Panc1 (cell line): ENCODE data around the gene ABCC1. TPM values are rescaled to one million over a fixed set of nuclear protein-coding genes. Genes with fewer than 3 reads are reported as not detected.

Source experiments
- ATAC-seq: fragments of 200-7000 bp; cut with Tn5 transposase; 2 replicates; pipeline ENCODE4 v1.9.1; 2020; ENCODE audit warnings: mild to moderate bottlenecking, moderate library complexity
- BruUV-seq: library from RNA; stranded (reverse); fragments of 400-500 nt; replicated peaks from 2 replicates; lab custom pipeline; 2021; lab: Mats Ljungman, UMichigan
- CTCF ChIA-PET: fragments of 300-600 bp; sonication (Branson Sonifier 250); formaldehyde crosslinking; loops from one replicate; lab custom pipeline; 2022; ENCODE audit warnings: antibody characterized with exemption; lab: Charles Lee
- POLR2A ChIA-PET: fragments of 300-600 bp; sonication (Branson Sonifier 250); formaldehyde crosslinking; loops from one replicate; lab custom pipeline; 2022; ENCODE audit warnings: antibody characterized with exemption; lab: Charles Lee
- DNase-seq: peaks from one replicate; pipeline ENCODE4 v3.0.0-alpha.2; 2010; ENCODE audit warnings: low read depth, low spot score
- H3K27ac ChIP-seq: 2 replicates; pipeline ENCODE4 v1.5.1; 2011; ENCODE audit warnings: mild to moderate bottlenecking, low read length, inconsistent platforms
- H3K27me3 ChIP-seq: fragments of 200-500 bp; sonication (Bioruptor generic); 2 replicates; pipeline ENCODE4 v1.6.0; 2014; ENCODE audit warnings: low read length, inconsistent platforms; ENCODE audit not compliant: control insufficient read depth, insufficient read depth
- H3K36me3 ChIP-seq: fragments of 200-500 bp; sonication (Bioruptor generic); 2 replicates; pipeline ENCODE4 v1.5.1; 2014; ENCODE audit warnings: inconsistent platforms, mild to moderate bottlenecking, low read length, moderate library complexity; ENCODE audit not compliant: control insufficient read depth, insufficient read depth
- H3K4me1 ChIP-seq: 2 replicates; pipeline ENCODE4 v1.5.1; 2011; ENCODE audit warnings: inconsistent platforms, mild to moderate bottlenecking, low read length, moderate library complexity; ENCODE audit not compliant: control insufficient read depth, insufficient read depth
- H3K4me3 ChIP-seq, 2 experiments: 2 replicates each; pipeline ENCODE4 v1.5.1; 2011 to 2012; ENCODE audit warnings: low read depth in 2 of 2, low read length in 2 of 2, mild to moderate bottlenecking in 2 of 2, inconsistent platforms in 1 of 2, moderate library complexity in 1 of 2
- H3K9me3 ChIP-seq: fragments of 200-500 bp; sonication (Bioruptor generic); 2 replicates; pipeline ENCODE4 v1.5.1; 2014; ENCODE audit warnings: low read depth, mild to moderate bottlenecking, inconsistent platforms, low read length, moderate library complexity; ENCODE audit not compliant: control insufficient read depth, insufficient read depth
- POLR2AphosphoS5 ChIP-seq: IDR thresholded peaks from 2 replicates; pipeline ENCODE4 v1.6.1; 2012; ENCODE audit warnings: mild to moderate bottlenecking, low read depth, low read length, moderate library complexity
- SIN3A ChIP-seq: IDR thresholded peaks from 2 replicates; pipeline ENCODE4 v1.6.1; 2012; ENCODE audit warnings: low read depth, mild to moderate bottlenecking, low read length, moderate library complexity, borderline replicate concordance; ENCODE audit not compliant: insufficient read depth
- TCF7L2 ChIP-seq: IDR thresholded peaks from 2 replicates; pipeline ENCODE4 v1.6.1; 2011; ENCODE audit warnings: mild to moderate bottlenecking, low read depth, low read length, inconsistent platforms
- in situ Hi-C: cut with HindIII; loops from 2 replicates; pipeline ENCODE4 v1.10.0; 2016; ENCODE audit warnings: low sequenced_read_pairs, low pct_unique_long_range_greater_than_20kb
- intact Hi-C: fragments of 100-400 bp; cut with micrococcal nuclease; formaldehyde crosslinking; loops from one replicate; pipeline ENCODE4 v1.10.0; 2022; ENCODE audit not compliant: unreplicated experiment
- total RNA-seq: library from RNA; stranded (reverse); gene quantifications from one replicate; pipeline ENCODE4 v1.2.1, GENCODE V29; 2021; ENCODE audit not compliant: unreplicated experiment
- TF ChIP-seq, protein P1 (sequence below), 2 experiments: IDR thresholded peaks; 2 replicates each; pipeline ENCODE4 v1.6.1; 2011 to 2012; ENCODE audit warnings: low read depth in 2 of 2, control low read depth in 1 of 2, low read length in 1 of 2, mild to moderate bottlenecking in 1 of 2, moderate library complexity in 1 of 2; ENCODE audit not compliant: insufficient read depth in 1 of 2
- TF ChIP-seq, protein P2 (sequence below): fragments of 450-650 bp; IDR thresholded peaks from 2 replicates; pipeline ENCODE4 v1.5.1; 2017; ENCODE audit warnings: mild to moderate bottlenecking

ABCC1 gene
- total RNA-seq, 1 experiment from 2014 or later: 296 TPM

GRCh38 chr16:16141141-16141540, 191.7 kb downstream of the ABCC1 start:
- intact Hi-C loops: no loop called here
- no peak for DNase-seq
- Histone ChIP-seq H3K36me3 (peaks cover 46% of the 10 kb centered on the region), H3K27me3 (no peaks in the 10 kb centered on the region), H3K4me1 (no peaks in the 10 kb centered on the region), H3K27ac (no peak overlapping the region), H3K4me3 (no peak overlapping the region), H3K9me3 (no peaks in the 10 kb centered on the region)
- BruUV-seq: no TSS peak
- ATAC-seq: no peak
- TF ChIP-seq, protein P1, sequence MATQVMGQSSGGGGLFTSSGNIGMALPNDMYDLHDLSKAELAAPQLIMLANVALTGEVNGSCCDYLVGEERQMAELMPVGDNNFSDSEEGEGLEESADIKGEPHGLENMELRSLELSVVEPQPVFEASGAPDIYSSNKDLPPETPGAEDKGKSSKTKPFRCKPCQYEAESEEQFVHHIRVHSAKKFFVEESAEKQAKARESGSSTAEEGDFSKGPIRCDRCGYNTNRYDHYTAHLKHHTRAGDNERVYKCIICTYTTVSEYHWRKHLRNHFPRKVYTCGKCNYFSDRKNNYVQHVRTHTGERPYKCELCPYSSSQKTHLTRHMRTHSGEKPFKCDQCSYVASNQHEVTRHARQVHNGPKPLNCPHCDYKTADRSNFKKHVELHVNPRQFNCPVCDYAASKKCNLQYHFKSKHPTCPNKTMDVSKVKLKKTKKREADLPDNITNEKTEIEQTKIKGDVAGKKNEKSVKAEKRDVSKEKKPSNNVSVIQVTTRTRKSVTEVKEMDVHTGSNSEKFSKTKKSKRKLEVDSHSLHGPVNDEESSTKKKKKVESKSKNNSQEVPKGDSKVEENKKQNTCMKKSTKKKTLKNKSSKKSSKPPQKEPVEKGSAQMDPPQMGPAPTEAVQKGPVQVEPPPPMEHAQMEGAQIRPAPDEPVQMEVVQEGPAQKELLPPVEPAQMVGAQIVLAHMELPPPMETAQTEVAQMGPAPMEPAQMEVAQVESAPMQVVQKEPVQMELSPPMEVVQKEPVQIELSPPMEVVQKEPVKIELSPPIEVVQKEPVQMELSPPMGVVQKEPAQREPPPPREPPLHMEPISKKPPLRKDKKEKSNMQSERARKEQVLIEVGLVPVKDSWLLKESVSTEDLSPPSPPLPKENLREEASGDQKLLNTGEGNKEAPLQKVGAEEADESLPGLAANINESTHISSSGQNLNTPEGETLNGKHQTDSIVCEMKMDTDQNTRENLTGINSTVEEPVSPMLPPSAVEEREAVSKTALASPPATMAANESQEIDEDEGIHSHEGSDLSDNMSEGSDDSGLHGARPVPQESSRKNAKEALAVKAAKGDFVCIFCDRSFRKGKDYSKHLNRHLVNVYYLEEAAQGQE (IDR thresholded peaks at IDR 0.05; ENCODE audit: insufficient read depth in 1 of 2, low read depth in 2 of 2, low read length in 1 of 2): no peak
- TF ChIP-seq POLR2AphosphoS5 (no peak), TCF7L2 (no peak), SIN3A (no peak)
- TF ChIP-seq, protein P2, sequence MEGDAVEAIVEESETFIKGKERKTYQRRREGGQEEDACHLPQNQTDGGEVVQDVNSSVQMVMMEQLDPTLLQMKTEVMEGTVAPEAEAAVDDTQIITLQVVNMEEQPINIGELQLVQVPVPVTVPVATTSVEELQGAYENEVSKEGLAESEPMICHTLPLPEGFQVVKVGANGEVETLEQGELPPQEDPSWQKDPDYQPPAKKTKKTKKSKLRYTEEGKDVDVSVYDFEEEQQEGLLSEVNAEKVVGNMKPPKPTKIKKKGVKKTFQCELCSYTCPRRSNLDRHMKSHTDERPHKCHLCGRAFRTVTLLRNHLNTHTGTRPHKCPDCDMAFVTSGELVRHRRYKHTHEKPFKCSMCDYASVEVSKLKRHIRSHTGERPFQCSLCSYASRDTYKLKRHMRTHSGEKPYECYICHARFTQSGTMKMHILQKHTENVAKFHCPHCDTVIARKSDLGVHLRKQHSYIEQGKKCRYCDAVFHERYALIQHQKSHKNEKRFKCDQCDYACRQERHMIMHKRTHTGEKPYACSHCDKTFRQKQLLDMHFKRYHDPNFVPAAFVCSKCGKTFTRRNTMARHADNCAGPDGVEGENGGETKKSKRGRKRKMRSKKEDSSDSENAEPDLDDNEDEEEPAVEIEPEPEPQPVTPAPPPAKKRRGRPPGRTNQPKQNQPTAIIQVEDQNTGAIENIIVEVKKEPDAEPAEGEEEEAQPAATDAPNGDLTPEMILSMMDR: no peak
- CTCF ChIA-PET: no interaction called here
- POLR2A ChIA-PET: no interaction called here
- in situ Hi-C loops: no loop called here

DNA sequence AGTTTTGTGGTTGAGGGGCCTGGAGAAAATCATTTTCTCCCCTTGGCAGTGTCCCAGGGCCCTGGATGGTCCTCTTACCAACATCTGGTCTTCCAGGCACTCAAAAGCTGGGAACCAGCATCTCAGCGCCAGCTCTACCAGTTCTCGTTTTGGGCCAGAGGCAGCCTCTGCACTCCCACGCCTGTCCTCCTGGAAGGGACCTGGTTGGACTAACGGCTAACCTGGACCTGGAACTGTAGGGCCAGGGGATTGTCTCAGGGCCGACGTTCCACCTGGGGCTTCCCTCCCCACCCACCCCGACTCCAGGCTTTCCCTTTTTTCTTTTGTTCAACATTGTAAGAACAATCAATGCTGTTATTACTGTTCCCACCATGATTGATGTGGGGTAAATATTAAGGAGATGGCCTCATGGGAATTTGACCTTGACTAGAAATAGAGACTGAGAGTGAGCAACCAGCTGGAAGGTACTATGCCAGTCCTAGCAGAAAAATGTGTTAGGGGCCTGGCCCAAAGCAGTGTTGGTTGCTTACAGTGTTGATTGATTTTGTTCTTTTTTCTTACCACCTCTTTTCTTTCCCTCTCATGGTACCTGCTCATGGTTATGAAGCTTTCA, 192.5 kb downstream of the ABCC1 start:
- ATAC-seq (no peak), DNase-seq (no peak)
- no TSS peak for BruUV-seq
- H3K4me1 ChIP-seq: no peaks in the 10 kb centered on the region; the same call in 1 of the 2 replicates
- in situ Hi-C loops (no loop called here), intact Hi-C loops (no loop called here)
- H3K4me3 ChIP-seq: no peak overlapping the region
- H3K27ac ChIP-seq: no peak overlapping the region
- POLR2A ChIA-PET: no interaction called here
- peaks cover 38% of the 10 kb centered on the region for H3K36me3 ChIP-seq
- TF ChIP-seq SIN3A (no peak), POLR2AphosphoS5 (no peak), TCF7L2 (no peak)
- TF ChIP-seq, protein P1 (IDR thresholded peaks at IDR 0.05; ENCODE audit: insufficient read depth in 1 of 2, low read depth in 2 of 2, low read length in 1 of 2): no peak
- TF ChIP-seq, protein P2: no peak
- CTCF ChIA-PET: no interaction called here
- no peaks in the 10 kb centered on the region for H3K27me3 ChIP-seq
- H3K9me3 ChIP-seq: no peaks in the 10 kb centered on the region
